ENCODE results near the gene CNMD. TPM values are rescaled to one million over a fixed set of nuclear protein-coding genes. Genes with fewer than 3 reads are reported as not detected.
"Not testable (repeated sequence)": the region's sequence is repeated elsewhere in the genome, so short reads cannot be mapped to it uniquely, and the experiment has no call there.

The CNMD gene
- total RNA-seq, 1 donor from 2014 or later, result 5.5 TPM

- no peak overlapping the region for H3K9ac ChIP-seq
- no peaks in the 10 kb centered on the region for H3K9me3 ChIP-seq (ENCODE audit: low read depth)
- H3K27me3 Mint-ChIP-seq (ENCODE audit: insufficient read depth, low read depth), result peaks cover 3% of the 10 kb centered on the region
- H3K4me3 Mint-ChIP-seq, result no peak overlapping the region
- peaks cover 19% of the 10 kb centered on the region for H3K9me3 Mint-ChIP-seq
- H3K27ac ChIP-seq, result no peak overlapping the region
- no peak overlapping the region for H3K4me3 ChIP-seq
- no peak overlapping the region for H3K27ac Mint-ChIP-seq
- H3K4me2 ChIP-seq, result no peak overlapping the region
- peaks cover 4% of the 10 kb centered on the region for H3F3A ChIP-seq (ENCODE audit: low read depth)
- H2AFZ ChIP-seq (replicated peaks), result no peak overlapping the region
- H4K20me1 ChIP-seq (ENCODE audit: low read depth), result no peaks in the 10 kb centered on the region
- H3K36me3 ChIP-seq, result no peaks in the 10 kb centered on the region
- peaks cover 20% of the 10 kb centered on the region for H3K4me1 Mint-ChIP-seq
- H3K4me1 ChIP-seq, result peaks cover 22% of the 10 kb centered on the region
- no peaks in the 10 kb centered on the region for H3K27me3 ChIP-seq
- H3K36me3 Mint-ChIP-seq, result no peaks in the 10 kb centered on the region
- H3K79me2 ChIP-seq (ENCODE audit: low read depth), result no peaks in the 10 kb centered on the region
- no peak for TF ChIP-seq CTCF (IDR thresholded peaks at IDR 0.05)
- no peak for TF ChIP-seq EZH2phosphoT487 (IDR thresholded peaks at IDR 0.05)
- TF ChIP-seq EZH2 (IDR thresholded peaks at IDR 0.05), result no peak
- no peak for DNase-seq (ENCODE audit: low spot score)
Measured at GRCh38 chr13:52713894-52714293, 25.7 kb downstream of the CNMD start.

GRCh38 chr13:52712385-52712784 lies 27.2 kb downstream of the CNMD start:
- Mint-ChIP-seq H3K4me1 (peaks cover 20% of the 10 kb centered on the region), H3K4me3 (no peak overlapping the region), H3K27me3 (ENCODE audit: insufficient read depth, low read depth) (peaks cover 3% of the 10 kb centered on the region), H3K36me3 (no peaks in the 10 kb centered on the region), H3K27ac (no peak overlapping the region), H3K9me3 (peaks cover 9% of the 10 kb centered on the region)
- Histone ChIP-seq H3K79me2 (ENCODE audit: low read depth) (no peaks in the 10 kb centered on the region), H3K9ac (no peak overlapping the region), H3K9me3 (ENCODE audit: low read depth) (no peaks in the 10 kb centered on the region), H2AFZ (replicated peaks) (no peak overlapping the region), H3K27ac (no peak overlapping the region), H3K4me2 (no peak overlapping the region), H3K36me3 (no peaks in the 10 kb centered on the region), H3K4me1 (peaks cover 22% of the 10 kb centered on the region), H3K27me3 (no peaks in the 10 kb centered on the region), H3K4me3 (no peak overlapping the region), H3F3A (ENCODE audit: low read depth) (peaks cover 4% of the 10 kb centered on the region), H4K20me1 (ENCODE audit: low read depth) (no peaks in the 10 kb centered on the region)
- DNase-seq (ENCODE audit: low spot score), result no peak
- no peak for TF ChIP-seq CTCF (IDR thresholded peaks at IDR 0.05)
- no peak for TF ChIP-seq EZH2 (IDR thresholded peaks at IDR 0.05)
- TF ChIP-seq EZH2phosphoT487 (IDR thresholded peaks at IDR 0.05), result no peak

GRCh38 chr13:52711286-52711685 lies 28.3 kb downstream of the CNMD start:
- H3K79me2 ChIP-seq (ENCODE audit: low read depth), result no peaks in the 10 kb centered on the region
- H3K27me3 ChIP-seq, result no peaks in the 10 kb centered on the region
- Mint-ChIP-seq H3K27ac (no peak overlapping the region), H3K27me3 (ENCODE audit: insufficient read depth, low read depth) (peaks cover 3% of the 10 kb centered on the region), H3K4me1 (peaks cover 20% of the 10 kb centered on the region), H3K36me3 (no peaks in the 10 kb centered on the region), H3K9me3 (peaks cover 2% of the 10 kb centered on the region), H3K4me3 (no peak overlapping the region)
- H3K4me3 ChIP-seq, result no peak overlapping the region
- H3K4me1 ChIP-seq, result peaks cover 22% of the 10 kb centered on the region
- DNase-seq (ENCODE audit: low spot score), result peak; percentile 66
- TF ChIP-seq EZH2 (IDR thresholded peaks at IDR 0.05), result no peak
- peak; percentile 28 for TF ChIP-seq CTCF (IDR thresholded peaks at IDR 0.05)
- H3K4me2 ChIP-seq, result no peak overlapping the region
- peaks cover 4% of the 10 kb centered on the region for H3F3A ChIP-seq (ENCODE audit: low read depth)
- H2AFZ ChIP-seq (replicated peaks), result no peak overlapping the region
- no peak overlapping the region for H3K9ac ChIP-seq
- H3K36me3 ChIP-seq, result no peaks in the 10 kb centered on the region
- no peaks in the 10 kb centered on the region for H4K20me1 ChIP-seq (ENCODE audit: low read depth)
- no peak overlapping the region for H3K27ac ChIP-seq
- H3K9me3 ChIP-seq (ENCODE audit: low read depth), result no peaks in the 10 kb centered on the region

GRCh38 chr13:52708266-52708665 lies 31.4 kb downstream of the CNMD start:
- H3K9me3 ChIP-seq (ENCODE audit: low read depth); H4K20me1 ChIP-seq (ENCODE audit: low read depth); H3K27ac ChIP-seq; H2AFZ ChIP-seq (replicated peaks); H3K9ac ChIP-seq; H3K79me2 ChIP-seq (ENCODE audit: low read depth); H3K4me3 Mint-ChIP-seq; H3K4me2 ChIP-seq; H3K27ac Mint-ChIP-seq; H3K36me3 Mint-ChIP-seq; H3K4me3 ChIP-seq; H3F3A ChIP-seq (ENCODE audit: low read depth); H3K27me3 Mint-ChIP-seq (ENCODE audit: insufficient read depth, low read depth); H3K36me3 ChIP-seq; H3K27me3 ChIP-seq; DNase-seq (ENCODE audit: low spot score); H3K9me3 Mint-ChIP-seq: not testable (repeated sequence)
- H3K4me1 ChIP-seq, result peaks cover 22% of the 10 kb centered on the region
- peaks cover 28% of the 10 kb centered on the region for H3K4me1 Mint-ChIP-seq
